ENCODE data around the gene ORM2.

The ORM2 gene

DNA sequence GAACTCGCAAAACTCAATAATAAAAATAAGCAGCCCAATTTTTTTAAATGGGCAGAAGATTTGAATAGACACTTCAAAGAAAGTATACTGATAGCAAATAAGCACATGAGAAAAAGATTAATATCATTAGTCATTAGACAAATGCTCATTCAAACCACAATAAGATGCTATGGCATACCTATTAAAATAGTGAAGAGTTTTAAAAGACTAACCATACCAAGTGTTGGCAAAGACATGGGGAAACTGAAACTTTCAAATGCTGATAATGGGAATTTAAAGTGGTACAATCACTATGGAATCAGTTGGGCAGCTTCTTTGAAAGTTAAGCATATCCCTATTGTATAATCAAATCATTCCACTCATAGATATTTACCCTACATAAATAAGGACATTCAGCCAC, 33.3 kb upstream of the ORM2 start:
- DNase-seq: no peak

DNA sequence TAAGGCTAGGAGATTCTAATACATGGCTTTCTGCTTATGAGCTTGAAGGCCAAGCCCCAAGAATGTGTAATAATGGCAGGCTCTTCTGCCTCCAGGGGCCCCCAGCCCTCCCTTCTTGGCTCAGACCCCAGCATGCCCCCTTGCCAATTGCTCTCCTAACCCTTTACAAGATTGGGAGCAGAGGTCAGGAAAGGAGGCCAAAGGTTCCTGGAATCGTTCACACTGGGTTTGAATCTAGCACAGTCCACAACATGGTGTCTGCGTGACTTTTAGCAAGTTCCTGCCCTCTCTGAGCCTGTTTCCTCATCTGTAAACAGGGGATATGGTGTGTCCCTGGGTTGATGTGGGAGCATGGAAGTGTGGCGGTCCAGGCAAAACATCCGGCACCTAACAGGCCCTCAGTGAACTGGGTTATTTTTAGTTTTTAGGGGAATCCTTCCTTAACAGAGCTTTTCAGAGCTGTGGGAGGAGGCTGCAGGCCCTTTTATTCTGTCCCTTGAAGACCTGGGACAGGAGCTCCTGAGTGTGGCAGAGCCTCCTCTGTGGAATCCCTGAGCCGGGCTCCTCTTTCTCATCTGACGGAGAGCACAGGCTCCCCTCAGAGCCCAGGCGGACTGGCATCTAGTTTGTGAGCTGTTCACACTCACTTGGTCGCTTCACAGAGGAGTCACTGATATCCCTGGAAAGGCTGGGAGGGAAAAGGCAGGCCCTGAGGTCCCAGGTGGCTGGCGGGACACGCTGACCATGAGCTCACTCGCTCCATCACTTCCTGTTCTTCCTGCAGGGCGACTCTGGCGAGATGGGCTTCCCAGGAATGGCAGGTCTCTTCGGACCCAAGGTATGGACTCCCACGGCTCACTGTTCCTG, 30.1 kb upstream of the ORM2 start:
- no peak for DNase-seq

DNA sequence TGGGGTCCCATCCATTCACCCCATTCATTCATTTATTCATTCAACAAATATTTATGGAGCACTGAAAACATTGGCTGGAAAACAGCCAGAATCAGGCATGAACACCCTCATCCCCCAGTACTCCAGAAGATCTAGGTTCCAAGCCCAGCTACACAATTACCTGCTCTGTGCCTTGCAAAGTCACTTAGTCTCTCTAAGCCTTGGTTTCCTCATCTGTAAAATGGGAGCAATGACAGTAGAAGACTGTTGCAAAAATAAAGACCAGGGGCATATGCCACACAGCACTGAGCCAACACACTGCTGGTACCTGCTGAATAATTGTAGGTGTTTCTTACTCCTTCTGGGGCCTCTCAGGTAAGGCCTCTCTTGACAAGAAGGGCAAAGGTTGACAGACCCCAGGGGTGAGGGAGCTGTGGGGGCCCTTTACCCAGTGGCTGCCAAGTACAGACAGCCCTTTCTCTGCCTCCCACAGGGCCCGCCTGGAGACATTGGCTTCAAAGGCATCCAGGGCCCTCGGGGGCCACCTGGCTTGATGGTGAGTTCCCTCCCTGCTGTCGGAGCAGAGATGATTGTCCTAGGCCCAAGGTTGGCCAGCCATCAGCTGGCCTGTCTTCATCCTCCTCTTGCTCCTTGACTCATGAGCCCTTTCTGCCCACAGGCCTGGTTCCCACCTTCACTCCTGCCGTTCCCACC, 29.4 kb upstream of the ORM2 start:
- no peak for DNase-seq

DNA sequence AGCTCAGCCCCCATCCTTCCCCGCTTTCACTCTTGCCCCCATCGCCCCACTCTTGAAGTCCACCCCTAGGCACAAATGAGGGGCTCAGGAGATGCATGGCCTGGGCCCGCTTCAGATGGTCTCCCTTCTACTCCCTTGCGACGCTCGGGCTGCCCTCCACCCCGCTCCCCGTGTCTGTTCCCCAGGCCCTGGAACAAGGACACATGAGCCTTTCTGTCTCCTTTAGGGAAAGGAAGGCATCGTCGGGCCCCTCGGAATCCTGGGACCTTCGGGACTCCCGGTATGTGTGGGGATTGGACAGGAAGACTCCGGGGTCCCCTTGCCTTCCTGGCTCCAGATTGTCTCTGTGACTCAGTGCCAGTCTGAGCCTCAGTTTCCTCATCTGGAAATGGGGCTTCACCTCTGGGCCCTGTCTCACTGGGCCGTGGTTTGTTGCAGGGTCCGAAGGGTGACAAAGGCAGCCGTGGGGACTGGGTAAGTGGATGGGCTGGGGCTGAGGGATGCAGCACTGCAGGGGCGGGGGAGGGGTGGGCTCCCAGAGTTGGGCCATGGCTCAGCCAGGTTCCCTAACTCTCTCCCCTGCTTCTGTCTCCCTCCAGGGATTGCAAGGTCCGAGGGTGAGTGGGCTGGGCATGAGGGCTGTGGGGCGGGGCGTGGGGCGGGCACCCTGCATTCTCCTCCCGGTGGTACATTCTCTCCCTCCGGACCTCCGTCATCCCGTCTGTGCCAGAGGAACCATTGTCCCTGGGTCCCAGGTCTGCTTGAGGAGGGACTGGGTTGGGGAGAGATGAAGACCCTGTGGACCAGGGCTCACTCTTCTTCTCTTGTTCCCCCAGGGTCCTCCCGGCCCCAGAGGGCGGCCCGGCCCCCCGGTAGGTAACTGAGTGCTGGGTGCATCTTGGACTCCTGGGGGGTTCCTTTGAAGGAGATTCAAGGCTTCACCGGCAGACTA, 28.5 kb upstream of the ORM2 start:
- no peak for DNase-seq

DNA sequence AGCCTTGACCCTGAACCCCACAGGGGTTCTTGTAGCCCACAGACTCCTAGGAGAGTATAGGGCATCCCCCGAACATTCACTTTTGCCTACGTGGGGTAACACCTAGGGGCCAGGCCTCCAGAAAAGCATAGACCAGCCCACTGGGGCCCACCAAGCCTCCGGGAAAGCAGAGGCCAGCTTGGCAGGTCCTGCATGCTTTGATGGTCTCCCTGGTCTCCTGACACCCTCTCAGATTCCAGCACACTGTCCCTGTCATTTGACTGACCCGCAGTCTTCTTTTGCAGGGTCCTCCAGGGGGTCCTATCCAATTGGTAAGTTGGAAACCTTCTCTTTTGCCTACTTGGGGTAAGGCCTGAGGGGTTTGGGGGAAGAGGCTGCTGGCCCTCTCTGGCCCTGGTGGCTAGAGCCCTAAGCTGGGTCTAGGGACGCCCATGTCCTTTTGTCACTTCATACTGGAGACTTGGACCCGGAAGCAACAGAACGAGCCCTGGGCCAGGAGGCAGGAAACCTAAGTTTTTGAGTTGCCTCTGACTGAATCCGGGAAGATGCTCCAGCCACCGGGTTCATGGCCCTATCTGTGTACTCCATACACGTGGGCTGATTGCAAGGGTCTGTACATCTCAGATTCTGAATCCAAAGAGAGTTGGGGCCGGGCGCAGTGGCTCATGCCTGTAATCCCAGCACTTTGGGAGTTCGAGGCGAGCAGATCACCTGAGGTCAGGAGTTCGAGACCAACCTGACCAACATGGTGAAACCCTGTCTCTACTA, 27.7 kb upstream of the ORM2 start:
- no peak for DNase-seq

DNA sequence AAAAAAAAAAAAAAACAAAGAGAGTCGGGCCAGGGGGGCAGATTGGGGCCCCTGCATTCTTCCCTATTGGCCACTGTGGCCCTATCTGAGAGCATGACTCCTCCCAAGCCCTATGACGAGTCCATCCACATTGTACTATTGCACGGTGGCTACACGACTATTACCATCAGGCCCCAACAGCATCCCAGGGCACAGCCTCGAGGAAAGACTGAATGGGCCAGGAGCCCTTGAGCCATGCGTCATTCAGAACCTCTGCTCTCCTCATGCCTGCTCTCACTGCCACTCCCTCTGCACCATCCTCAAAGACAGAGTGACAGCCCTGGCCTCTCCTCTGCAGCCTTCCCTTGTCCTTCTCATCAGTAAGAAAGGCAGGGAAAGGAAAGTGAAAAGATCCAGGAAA, 26.9 kb upstream of the ORM2 start:
- no peak for DNase-seq

- DNase-seq: no peak
Observed at GRCh38 chr9:114303571-114303970, 26.1 kb upstream of the ORM2 start.

DNA sequence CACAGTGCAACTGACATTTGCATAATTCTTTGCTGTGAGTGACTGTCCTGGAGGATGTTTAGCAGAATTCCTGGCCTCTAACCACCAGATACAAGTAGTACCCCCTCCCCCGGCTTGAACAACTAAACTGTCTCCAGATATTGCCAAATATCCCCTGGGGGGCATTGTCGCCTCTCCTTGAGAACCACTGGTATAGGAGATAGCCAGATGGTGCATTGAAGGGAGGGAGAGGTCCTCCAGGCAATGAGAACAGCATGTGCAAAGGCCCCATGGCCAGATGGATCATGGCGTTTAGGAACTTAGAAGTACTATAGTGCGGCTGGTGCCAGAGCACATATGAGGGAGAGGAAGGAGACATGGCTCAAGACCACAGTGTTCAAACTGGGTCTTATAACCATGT, 25.7 kb upstream of the ORM2 start:
- no peak for DNase-seq

DNA sequence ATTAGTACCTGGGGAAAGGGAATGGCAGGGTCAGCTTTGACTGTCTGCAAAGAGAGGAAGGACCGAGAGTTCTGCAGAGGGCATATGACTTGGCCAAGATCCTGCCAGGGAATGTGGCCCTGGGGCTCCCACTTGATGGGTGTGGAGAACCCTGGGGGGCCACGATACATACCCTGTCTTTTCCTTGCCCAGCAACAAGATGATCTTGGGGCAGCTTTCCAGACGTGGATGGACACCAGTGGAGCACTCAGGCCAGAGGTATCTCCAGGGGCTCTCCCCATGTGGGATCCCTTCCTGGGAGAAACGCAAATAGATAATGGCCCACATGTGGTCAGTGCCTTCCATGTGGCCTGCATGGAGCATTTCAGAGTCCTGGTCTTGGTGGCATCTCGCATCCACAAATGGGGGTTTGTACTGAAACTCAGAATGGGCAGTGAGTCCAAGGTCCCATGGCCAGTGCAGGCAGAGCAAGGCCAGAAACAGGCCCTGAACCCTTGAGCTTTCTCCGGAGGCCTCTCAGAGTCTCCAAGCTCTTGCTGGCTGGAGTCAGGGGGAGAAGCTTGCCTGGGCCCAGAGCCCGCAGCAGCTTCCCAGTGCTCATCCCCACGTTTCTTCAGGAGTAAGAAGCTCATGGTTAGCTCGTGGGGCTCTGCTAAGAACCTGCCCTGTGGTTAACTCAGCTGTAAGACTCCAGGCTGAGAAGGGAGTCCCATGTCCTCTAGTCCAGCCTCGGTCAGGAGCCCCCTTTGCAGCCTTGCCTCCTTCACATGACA, 25.1 kb upstream of the ORM2 start:
- no peak for DNase-seq

DNA sequence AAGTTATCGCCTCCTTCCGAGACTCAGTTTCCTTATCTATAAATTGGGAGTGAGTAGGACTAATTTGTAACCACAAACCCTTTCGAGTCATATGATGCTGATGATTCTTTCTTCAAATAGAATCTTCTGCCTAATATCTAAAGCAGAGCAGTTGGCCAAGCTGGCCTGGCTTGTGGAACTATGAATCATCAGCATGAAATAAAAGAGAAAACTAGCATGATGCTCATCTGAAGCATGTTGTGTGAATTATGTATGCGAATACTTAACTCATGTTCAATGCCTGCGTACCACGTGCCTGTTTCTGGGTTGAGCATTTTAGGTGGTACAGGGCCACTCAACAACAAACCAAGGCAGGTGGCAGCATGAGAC, 21.8 kb upstream of the ORM2 start:
- DNase-seq: no peak

DNA sequence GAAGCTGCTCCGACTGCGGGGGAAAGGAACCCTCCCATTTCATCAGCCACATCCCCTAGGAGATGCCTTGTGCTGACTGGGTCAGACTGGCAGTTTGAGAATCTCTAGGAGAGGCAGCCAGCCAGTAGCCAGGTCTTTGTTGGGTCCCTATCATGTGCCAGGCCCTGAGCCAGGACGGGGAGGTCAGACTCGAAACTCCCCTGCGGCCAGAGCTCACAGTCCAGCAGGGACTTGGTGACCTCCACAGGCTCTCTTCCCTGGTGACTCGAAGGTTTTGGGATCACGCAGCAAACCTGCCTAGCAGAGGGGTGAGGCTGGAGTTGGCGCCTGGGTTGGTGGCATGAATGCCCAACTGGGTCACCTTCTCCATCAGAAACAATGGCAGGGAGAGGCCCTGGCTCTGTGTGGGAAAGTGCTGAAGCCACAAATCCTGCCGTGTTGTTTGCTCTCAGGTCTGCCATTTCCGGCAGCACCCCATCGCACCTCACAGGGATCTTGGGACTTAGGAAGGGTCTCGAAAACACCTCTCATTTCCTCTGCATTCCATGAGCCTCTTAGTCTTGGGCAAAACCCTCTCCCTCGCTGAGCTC, 21.2 kb upstream of the ORM2 start:
- DNase-seq: no peak

- no peak for DNase-seq
Observed at GRCh38 chr9:114309096-114309495, 20.6 kb upstream of the ORM2 start.

GRCh38 chr9:114310471-114311450, 18.9 kb upstream of the ORM2 start:
- DNase-seq: no peak

GRCh38 chr9:114311571-114312512, 17.8 kb upstream of the ORM2 start:
- no peak for DNase-seq

- DNase-seq: no peak
Observed at GRCh38 chr9:114312513-114312875, 17.2 kb upstream of the ORM2 start.

GRCh38 chr9:114313186-114313585, 16.5 kb upstream of the ORM2 start:
- no peak for DNase-seq

GRCh38 chr9:114314256-114314867, 15.3 kb upstream of the ORM2 start:
- no peak for DNase-seq

GRCh38 chr9:114314881-114315722, 14.6 kb upstream of the ORM2 start:
- no peak for DNase-seq

Measured in NCI-H1105 treated with DMSO at 0.1 percent for 48 hours (cell line).